ENCODE measurements around the gene DDX42. TPM values are rescaled to one million over a fixed set of nuclear protein-coding genes. Genes with fewer than 3 reads are reported as not detected.

DDX42 gene
- total and polyA plus RNA-seq, 2 donors (not counting 1 experiment from before 2014, with no cell fraction given) = 61.6 to 170 TPM

DNA sequence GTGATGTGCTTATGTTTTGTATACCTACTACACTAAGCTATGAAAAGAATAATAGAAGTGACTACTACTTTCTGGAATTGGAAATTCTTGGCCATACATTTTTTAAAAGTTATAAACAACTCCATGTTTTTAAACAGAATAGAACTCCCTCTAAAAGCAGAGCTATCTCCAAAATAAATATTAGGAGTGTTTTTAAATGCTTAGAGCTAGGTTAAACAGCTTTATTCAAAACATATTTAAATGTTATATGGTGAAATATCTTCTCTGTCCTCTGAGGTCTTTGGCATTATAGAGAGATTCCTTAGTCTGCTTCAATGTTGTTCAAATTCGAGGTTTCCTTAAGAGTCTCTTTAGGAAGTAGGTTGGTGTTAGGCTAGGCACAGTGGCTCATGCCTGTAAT, 30.4 kb downstream of the DDX42 start:
- Histone ChIP-seq H4K20me1 (ENCODE audit: control insufficient read depth, insufficient read depth, low read length, poor library complexity, severe bottlenecking) (no peaks in the 10 kb centered on the region), H3K27ac (ENCODE audit: low read length in 2 of 2) (no peak overlapping the region), H3K4me2 (replicated peaks; ENCODE audit: low read depth, low read length, poor library complexity, severe bottlenecking) (no peak overlapping the region), H3K4me1 (ENCODE audit: control insufficient read depth in 2 of 2, insufficient read depth in 2 of 2, low read length in 2 of 2) (no peaks in the 10 kb centered on the region), H2AFZ (ENCODE audit: insufficient read depth, low read depth, low read length, poor library complexity, severe bottlenecking) (no peak overlapping the region), H3K79me2 (ENCODE audit: control insufficient read depth, insufficient read depth, low read length) (no peaks in the 10 kb centered on the region), H3K36me3 (replicated peaks in 1 of 2; ENCODE audit: control extremely low read depth in 1 of 2, control insufficient read depth in 1 of 2, extremely low read depth in 1 of 2, insufficient read depth in 2 of 2, low read length in 1 of 2) (peaks cover 4 to 90% of the 10 kb centered on the region in 2 experiments), H3K4me3 (ENCODE audit: control extremely low read depth in 1 of 5, extremely low read depth in 1 of 5, insufficient read depth in 1 of 5, low read depth in 2 of 5, low read length in 4 of 5) (no peak overlapping the region), H3K9me3 (ENCODE audit: control extremely low read depth in 1 of 3, control insufficient read depth in 2 of 3, insufficient read depth in 1 of 3, low read length in 2 of 3) (no peaks in the 10 kb centered on the region), H3K27me3 (replicated peaks in 1 of 4; ENCODE audit: control extremely low read depth in 1 of 4, control insufficient read depth in 3 of 4, insufficient read depth in 4 of 4, low read length in 3 of 4) (no peaks in the 10 kb centered on the region), H3K9ac (ENCODE audit: low read length) (no peak overlapping the region)
- 93% methylated on average over 1 of the region's 1 CpG for WGBS (ENCODE audit: insufficient coverage)
- peaks cover 4% of the 10 kb centered on the region for H3K4me1 Mint-ChIP-seq
- ChIA-PET CTCF (interaction anchor here (1.2 kb wide), 1 partner anchor 30 kb away, joined by 5 read pairs; no protein-coding TSS in a partner anchor), POLR2A (no interaction called here)
- H3K4me3 Mint-ChIP-seq = no peak overlapping the region
- no peaks in the 10 kb centered on the region for H3K27me3 Mint-ChIP-seq
- DNase-seq (no peak), ATAC-seq (ENCODE audit: low read depth) (no peak)
- H3K9me3 Mint-ChIP-seq (ENCODE audit: insufficient read depth) = no peaks in the 10 kb centered on the region
- intact Hi-C loops (cut with micrococcal nuclease) = no loop called here
- no peak overlapping the region for H3K27ac Mint-ChIP-seq
- TF ChIP-seq CTCF (IDR thresholded peaks at IDR 0.05) = no peak
- TF ChIP-seq EZH2 (IDR thresholded peaks at IDR 0.05; ENCODE audit: borderline replicate concordance, insufficient read depth, low read depth, low read length, poor library complexity, severe bottlenecking) = no peak

- Histone ChIP-seq H3K27ac (ENCODE audit: low read length in 2 of 2) (peak overlapping the region in 1 of 2 donors; percentile 18), H2AFZ (ENCODE audit: insufficient read depth, low read depth, low read length, poor library complexity, severe bottlenecking) (no peak overlapping the region), H3K4me2 (replicated peaks; ENCODE audit: low read depth, low read length, poor library complexity, severe bottlenecking) (no peak overlapping the region), H4K20me1 (ENCODE audit: control insufficient read depth, insufficient read depth, low read length, poor library complexity, severe bottlenecking) (no peaks in the 10 kb centered on the region), H3K36me3 (replicated peaks in 1 of 2; ENCODE audit: control extremely low read depth in 1 of 2, control insufficient read depth in 1 of 2, extremely low read depth in 1 of 2, insufficient read depth in 2 of 2, low read length in 1 of 2) (peaks cover 7 to 84% of the 10 kb centered on the region in 2 experiments), H3K9ac (ENCODE audit: low read length) (no peak overlapping the region), H3K79me2 (ENCODE audit: control insufficient read depth, insufficient read depth, low read length) (no peaks in the 10 kb centered on the region), H3K4me1 (ENCODE audit: control insufficient read depth in 2 of 2, insufficient read depth in 2 of 2, low read length in 2 of 2) (peaks cover 9 to 10% of the 10 kb centered on the region in 2 donors), H3K9me3 (ENCODE audit: control extremely low read depth in 1 of 3, control insufficient read depth in 2 of 3, insufficient read depth in 1 of 3, low read length in 2 of 3) (no peaks in the 10 kb centered on the region), H3K4me3 (ENCODE audit: control extremely low read depth in 1 of 5, extremely low read depth in 1 of 5, insufficient read depth in 1 of 5, low read depth in 2 of 5, low read length in 4 of 5) (no peak overlapping the region), H3K27me3 (replicated peaks in 1 of 4; ENCODE audit: control extremely low read depth in 1 of 4, control insufficient read depth in 3 of 4, insufficient read depth in 4 of 4, low read length in 3 of 4) (no peaks in the 10 kb centered on the region)
- TF ChIP-seq CTCF (IDR thresholded peaks at IDR 0.05) (no peak), EZH2 (IDR thresholded peaks at IDR 0.05; ENCODE audit: borderline replicate concordance, insufficient read depth, low read depth, low read length, poor library complexity, severe bottlenecking) (no peak)
- peaks cover 11% of the 10 kb centered on the region for H3K4me1 Mint-ChIP-seq
- no CpG with 5 or more reads among the region's 2 CpGs for WGBS (ENCODE audit: insufficient coverage)
- H3K27me3 Mint-ChIP-seq = no peaks in the 10 kb centered on the region
- H3K9me3 Mint-ChIP-seq (ENCODE audit: insufficient read depth) = no peaks in the 10 kb centered on the region
- no peak overlapping the region for H3K4me3 Mint-ChIP-seq
- ATAC-seq (ENCODE audit: low read depth) = no peak
- intact Hi-C loops (cut with micrococcal nuclease) = no loop called here
- H3K27ac Mint-ChIP-seq = no peak overlapping the region
- CTCF ChIA-PET = no interaction called here
- POLR2A ChIA-PET = no interaction called here
- DNase-seq = no peak
These were observed 31.6 kb downstream of the DDX42 start for GRCh38 chr17:63805591-63805990.
